SU-DHL-6 (cell line): Measurements from ENCODE around the gene TNPO2.

Source experiments
- H2AFZ ChIP-seq: fragments of 200-600 bp; sonication (generic); 2 replicates; pipeline ENCODE4 v1.6.1; 2014; ENCODE audit warnings: low read depth, mild to moderate bottlenecking, moderate library complexity, mixed read lengths, antibody characterized with exemption, low read length; ENCODE audit not compliant: severe bottlenecking
- H3F3A ChIP-seq: fragments of 200-600 bp; shearing (Covaris generic); 2 replicates; pipeline ENCODE4 v1.6.0; 2016; ENCODE audit warnings: antibody characterized with exemption, mild to moderate bottlenecking; ENCODE audit not compliant: insufficient read depth
- H3K27ac ChIP-seq: fragments of 200-600 bp; sonication (generic); 2 replicates; pipeline ENCODE4 v1.5.1; 2016; ENCODE audit warnings: low read depth, mild to moderate bottlenecking, low read length, moderate library complexity, mixed read lengths
- H3K27me3 ChIP-seq: fragments of 200-600 bp; sonication (generic), shearing (Covaris generic); 2 replicates; pipeline ENCODE4 v1.6.0; 2014; ENCODE audit warnings: mild to moderate bottlenecking, low read length
- H3K36me3 ChIP-seq: fragments of 200-600 bp; sonication (generic); 2 replicates; pipeline ENCODE4 v1.6.1; 2014; ENCODE audit warnings: mild to moderate bottlenecking, low read length, mixed read lengths
- H3K4me2 ChIP-seq: fragments of 300-600, 200-600 bp; shearing (Covaris generic), sonication (generic); 2 replicates; pipeline ENCODE4 v1.6.0; 2014; ENCODE audit warnings: low read length, low read depth, mild to moderate bottlenecking; ENCODE audit not compliant: poor library complexity, severe bottlenecking
- H3K4me3 ChIP-seq: fragments of 200-600 bp; sonication (generic); 2 replicates; pipeline ENCODE4 v1.5.1; 2014; ENCODE audit warnings: antibody characterized with exemption, low read length, mild to moderate bottlenecking, mixed read lengths; ENCODE audit not compliant: insufficient read depth, poor library complexity, severe bottlenecking
- H3K79me2 ChIP-seq: fragments of 200-600 bp; sonication (generic); 2 replicates; pipeline ENCODE4 v1.6.1; 2014; ENCODE audit warnings: mild to moderate bottlenecking, low read length, moderate library complexity; ENCODE audit not compliant: insufficient read depth
- H3K9ac ChIP-seq: fragments of 200-600 bp; sonication (generic); 2 replicates; pipeline ENCODE4 v1.7.0; 2014; ENCODE audit warnings: mild to moderate bottlenecking, low read length
- H3K9me2 ChIP-seq: fragments of 200-600 bp; sonication (generic); replicated peaks from 2 replicates; pipeline ENCODE4 v1.6.1; 2014; ENCODE audit warnings: low read length; ENCODE audit not compliant: insufficient read depth
- H3K9me3 ChIP-seq: fragments of 200-600 bp; sonication (generic); 2 replicates; pipeline ENCODE4 v1.6.1; 2014; ENCODE audit warnings: low read length, mixed read lengths; ENCODE audit not compliant: insufficient read depth
- H4K20me1 ChIP-seq: fragments of 200-600 bp; sonication (generic); 2 replicates; pipeline ENCODE4 v1.6.1; 2014; ENCODE audit warnings: low read depth, mild to moderate bottlenecking, antibody characterized with exemption, low read length, moderate library complexity, mixed read lengths
- EZH2phosphoT487 ChIP-seq: fragments of 200-600 bp; sonication (generic), shearing (Covaris generic); conservative IDR thresholded peaks from 2 replicates; pipeline ENCODE4 v1.6.1; 2018; ENCODE audit warnings: mild to moderate bottlenecking, antibody characterized with exemption, low read length, moderate library complexity, mixed read lengths
- TF ChIP-seq, protein P1 (sequence below): fragments of 200-600 bp; sonication (generic); IDR thresholded peaks from one replicate; pipeline ENCODE4 v1.5.1; 2017; ENCODE audit warnings: antibody characterized with exemption, mild to moderate bottlenecking, low read length, moderate library complexity; ENCODE audit not compliant: insufficient read depth, poor library complexity, severe bottlenecking

Gene TNPO2

DNA sequence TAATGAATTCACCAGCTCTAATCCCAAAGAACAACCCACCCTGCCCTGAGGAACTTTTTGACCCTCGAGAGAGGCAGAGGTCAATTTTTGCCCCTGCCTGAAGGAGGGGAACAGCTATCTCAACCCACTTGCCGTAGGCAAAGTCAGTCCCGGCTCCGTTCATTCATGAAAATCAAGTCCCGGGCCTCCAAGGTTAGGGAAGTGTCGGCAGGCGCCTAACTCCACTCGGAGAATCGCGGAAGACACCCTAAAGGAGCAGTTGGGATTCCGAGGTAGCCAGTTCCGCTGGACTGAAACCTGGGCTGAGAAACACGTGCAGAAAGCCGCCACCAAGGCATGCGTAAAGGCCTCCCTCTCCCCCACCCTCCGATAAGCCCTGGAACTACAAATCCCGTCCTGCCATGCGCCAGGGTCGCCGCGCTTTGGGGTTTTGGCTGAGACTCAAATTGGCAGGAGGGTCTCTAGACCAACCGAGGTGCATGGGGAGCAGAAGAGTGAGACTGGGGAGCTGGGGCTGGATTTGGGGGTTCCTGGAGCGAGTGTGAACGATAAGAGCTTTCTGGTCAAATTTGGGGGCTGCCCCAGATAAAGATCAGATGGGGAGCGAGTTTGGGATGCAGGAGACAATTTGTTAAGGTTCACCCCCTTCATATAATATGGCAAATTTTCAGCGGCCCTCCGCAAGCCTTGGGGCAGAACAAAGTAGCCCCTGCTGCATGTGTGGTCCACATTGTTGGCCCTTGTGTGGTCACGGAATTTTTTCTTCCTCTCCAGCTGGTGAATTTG, at the start of gene TNPO2:
Gene TNPO2 (minus strand): TSS at position 292 of the 786 bp plus-strand sequence. CDS start 2,955 bp downstream, outside the sequence.
- H3K36me3 ChIP-seq, result peaks cover 4% of the 10 kb centered on the region; the same call in 1 of the 2 replicates
- TF ChIP-seq, protein P1, sequence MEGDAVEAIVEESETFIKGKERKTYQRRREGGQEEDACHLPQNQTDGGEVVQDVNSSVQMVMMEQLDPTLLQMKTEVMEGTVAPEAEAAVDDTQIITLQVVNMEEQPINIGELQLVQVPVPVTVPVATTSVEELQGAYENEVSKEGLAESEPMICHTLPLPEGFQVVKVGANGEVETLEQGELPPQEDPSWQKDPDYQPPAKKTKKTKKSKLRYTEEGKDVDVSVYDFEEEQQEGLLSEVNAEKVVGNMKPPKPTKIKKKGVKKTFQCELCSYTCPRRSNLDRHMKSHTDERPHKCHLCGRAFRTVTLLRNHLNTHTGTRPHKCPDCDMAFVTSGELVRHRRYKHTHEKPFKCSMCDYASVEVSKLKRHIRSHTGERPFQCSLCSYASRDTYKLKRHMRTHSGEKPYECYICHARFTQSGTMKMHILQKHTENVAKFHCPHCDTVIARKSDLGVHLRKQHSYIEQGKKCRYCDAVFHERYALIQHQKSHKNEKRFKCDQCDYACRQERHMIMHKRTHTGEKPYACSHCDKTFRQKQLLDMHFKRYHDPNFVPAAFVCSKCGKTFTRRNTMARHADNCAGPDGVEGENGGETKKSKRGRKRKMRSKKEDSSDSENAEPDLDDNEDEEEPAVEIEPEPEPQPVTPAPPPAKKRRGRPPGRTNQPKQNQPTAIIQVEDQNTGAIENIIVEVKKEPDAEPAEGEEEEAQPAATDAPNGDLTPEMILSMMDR, result no peak
- TF ChIP-seq EZH2phosphoT487, result no peak
- no peaks in the 10 kb centered on the region for H3K9me3 ChIP-seq
- peak within 1 kb of the TSS; percentile 42 for H2AFZ ChIP-seq
- H3K27me3 ChIP-seq, result no peaks in the 10 kb centered on the region
- H3K9ac ChIP-seq, result peak within 1 kb of the TSS; percentile 87
- H3K4me3 ChIP-seq, result peak within 1 kb of the TSS; percentile 79
- H4K20me1 ChIP-seq, result peaks cover 4% of the 10 kb centered on the region; the same call in 1 of the 2 replicates
- peaks cover 9% of the 10 kb centered on the region for H3F3A ChIP-seq
- H3K4me2 ChIP-seq, result peak within 1 kb of the TSS; percentile 87
- peaks cover 49% of the 10 kb centered on the region for H3K79me2 ChIP-seq
- no peaks in the 10 kb centered on the region for H3K9me2 ChIP-seq
- peak within 1 kb of the TSS; percentile 74 for H3K27ac ChIP-seq

DNA sequence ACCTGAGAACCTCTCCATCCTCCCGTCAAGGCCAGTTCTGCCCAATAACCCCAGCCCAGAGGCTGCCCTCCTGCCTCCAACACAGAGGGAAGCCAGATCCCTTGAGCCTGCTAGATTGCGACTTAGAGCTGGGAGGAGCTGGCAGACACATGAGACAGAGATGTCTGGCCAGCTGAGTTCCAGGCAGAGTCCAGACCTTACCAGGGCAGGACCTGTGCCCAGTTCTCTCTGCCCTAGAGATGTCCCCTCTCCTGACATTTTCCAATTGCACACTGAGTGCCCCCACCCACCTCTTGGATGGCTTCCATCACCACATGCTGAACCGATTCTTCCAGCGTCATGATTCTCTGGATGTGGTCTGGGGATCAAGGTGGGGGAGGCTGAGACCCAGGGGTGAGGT, 48.6 kb upstream of the TNPO2 start:
- Histone ChIP-seq H3K36me3 (no peaks in the 10 kb centered on the region), H3K9ac (no peak overlapping the region), H3F3A (no peaks in the 10 kb centered on the region), H4K20me1 (no peaks in the 10 kb centered on the region), H3K4me2 (no peak overlapping the region), H3K27me3 (no peaks in the 10 kb centered on the region), H3K27ac (no peak overlapping the region), H3K4me3 (no peak overlapping the region), H2AFZ (no peak overlapping the region), H3K9me2 (no peaks in the 10 kb centered on the region), H3K79me2 (no peaks in the 10 kb centered on the region), H3K9me3 (no peaks in the 10 kb centered on the region)
- no peak for TF ChIP-seq EZH2phosphoT487
- TF ChIP-seq, protein P1, result no peak

DNA sequence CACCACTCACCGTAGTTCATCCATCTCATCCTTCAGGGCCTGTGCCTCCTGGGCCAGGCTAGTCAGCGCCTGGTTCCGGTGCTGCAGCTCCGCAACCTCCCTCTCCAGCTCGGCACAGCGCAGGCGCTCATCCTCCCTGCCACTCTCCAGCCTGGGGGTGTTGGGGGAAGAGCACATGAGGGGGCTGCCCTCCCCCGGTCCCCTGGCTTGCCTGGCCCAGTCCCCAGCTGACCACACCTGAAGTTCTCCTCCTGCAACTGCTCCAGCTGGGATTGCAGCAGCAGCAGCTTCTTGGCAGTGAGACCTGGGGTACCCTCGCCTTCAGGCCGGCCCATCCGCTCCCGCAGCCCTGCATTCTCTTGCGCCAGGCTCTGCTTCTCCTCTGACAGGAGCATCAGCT, 47.2 kb upstream of the TNPO2 start:
- Histone ChIP-seq H3K4me2 (no peak overlapping the region), H2AFZ (no peak overlapping the region), H4K20me1 (no peaks in the 10 kb centered on the region), H3K9ac (no peak overlapping the region), H3K27me3 (no peaks in the 10 kb centered on the region), H3K27ac (no peak overlapping the region), H3F3A (no peaks in the 10 kb centered on the region), H3K9me2 (no peaks in the 10 kb centered on the region), H3K4me3 (no peak overlapping the region), H3K79me2 (no peaks in the 10 kb centered on the region), H3K9me3 (no peaks in the 10 kb centered on the region), H3K36me3 (no peaks in the 10 kb centered on the region)
- TF ChIP-seq, protein P1, result no peak
- TF ChIP-seq EZH2phosphoT487, result no peak
